BJ (cell line): ENCODE data around the gene STK32C. TPM values are rescaled to one million over a fixed set of nuclear protein-coding genes. Genes with fewer than 3 reads are reported as not detected.

Experiments used
- CTCF ChIA-PET: fragments of 350-600 bp; formaldehyde crosslinking; extraction: SDS; loops from one replicate; lab custom pipeline; 2021; ENCODE audit warnings: antibody characterized with exemption, inconsistent platforms; lab: Yijun Ruan, JAX
- POLR2A ChIA-PET: fragments of 300-600 bp; sonication (Branson Sonifier 250); formaldehyde crosslinking; extraction: SDS; loops from one replicate; lab custom pipeline; 2021; ENCODE audit warnings: antibody characterized with exemption; lab: Charles Lee
- DNase-seq: peaks from one replicate; pipeline ENCODE4 v3.0.0-alpha.2; 2011; ENCODE audit warnings: low read depth
- H3K27me3 ChIP-seq: 2 replicates; pipeline ENCODE4 v1.6.0; 2011; ENCODE audit warnings: low read length; ENCODE audit not compliant: control insufficient read depth, insufficient read depth
- H3K36me3 ChIP-seq: 2 replicates; pipeline ENCODE4 v1.5.1; 2011; ENCODE audit warnings: low read length; ENCODE audit not compliant: control insufficient read depth, insufficient read depth
- H3K4me3 ChIP-seq: 2 replicates; pipeline ENCODE4 v1.5.1; 2011; ENCODE audit warnings: low read depth, mild to moderate bottlenecking, control low read depth, low read length
- polyA minus RNA-seq: library from RNA; depleted of rRNA, polyadenylated mRNA; stranded (reverse); fragments of >200 nt; gene quantifications from 2 replicates; pipeline ENCODE4 v1.2.3, GENCODE V29; 2011; rRNA and poly(A)+ RNA removed
- polyA plus RNA-seq: library from polyadenylated mRNA; depleted of rRNA; stranded (reverse); fragments of >200 nt; gene quantifications from 2 replicates; pipeline ENCODE4 v1.2.3, GENCODE V29; 2011; rRNA removed
- TF ChIP-seq, protein P1 (sequence below): IDR thresholded peaks from 2 replicates; pipeline ENCODE4 v1.5.1; 2011; ENCODE audit warnings: low read depth, mild to moderate bottlenecking, control low read depth, inconsistent platforms, low read length, moderate library complexity; ENCODE audit not compliant: insufficient read depth

STK32C gene
- polyA plus RNA-seq (8.4 and 12.1 TPM in 2 replicates), polyA minus RNA-seq (5.6 and 7.7 TPM in 2 replicates)

DNA sequence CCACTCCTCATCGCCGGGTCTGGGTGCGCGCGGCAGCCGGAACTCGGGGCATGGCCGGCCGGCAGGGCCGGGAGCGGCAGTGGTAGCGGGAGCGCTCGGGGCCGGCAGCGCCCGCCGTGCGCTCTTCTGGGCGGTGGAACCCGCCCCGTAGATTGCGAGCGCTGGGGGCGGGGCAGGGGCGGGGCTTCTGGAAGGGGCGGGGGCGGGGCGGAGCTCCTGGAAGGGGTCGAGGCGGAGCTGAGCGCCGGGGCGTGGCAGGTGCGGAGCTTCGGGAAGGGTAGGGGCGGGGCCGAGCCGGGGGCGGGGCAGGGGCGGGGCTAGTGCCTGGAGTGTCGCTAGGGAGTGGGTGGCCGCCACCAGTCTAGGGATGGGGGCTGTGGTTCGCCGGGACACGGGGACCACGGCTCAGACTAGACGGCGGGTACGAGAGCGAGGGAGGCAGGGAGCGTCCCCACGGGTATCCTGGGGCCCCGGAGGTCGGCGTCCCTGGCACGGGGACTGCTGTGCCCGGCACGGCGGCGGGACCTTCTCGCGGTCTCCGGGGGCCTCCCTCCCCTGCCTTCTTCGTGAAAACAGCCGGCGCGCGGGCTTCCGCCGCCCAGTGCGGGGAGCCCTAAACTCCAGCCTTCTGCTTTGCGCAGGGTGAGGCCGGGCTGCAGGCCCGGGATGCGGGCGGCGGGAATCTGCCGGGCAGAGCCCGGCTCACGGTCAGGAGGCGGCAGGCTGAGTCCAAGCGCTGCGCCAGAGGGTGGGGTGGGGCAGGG is at the start of gene STK32C:
STK32C (minus strand) TSS at position 128 of the 764 bp plus-strand sequence; CDS start at position 11, 117 bp downstream.
- CTCF ChIA-PET: no interaction called here
- Histone ChIP-seq H3K27me3 (peaks cover 2% of the 10 kb centered on the region; the same call in 1 of the 2 replicates), H3K36me3 (no peaks in the 10 kb centered on the region), H3K4me3 (peak within 1 kb of the TSS; percentile 80)
- POLR2A ChIA-PET: interaction anchor here (0.6 to 1.0 kb wide), 2 partner anchors 10 to 12 kb away, joined by 3 read pairs; no protein-coding TSS in a partner anchor
- TF ChIP-seq, protein P1, sequence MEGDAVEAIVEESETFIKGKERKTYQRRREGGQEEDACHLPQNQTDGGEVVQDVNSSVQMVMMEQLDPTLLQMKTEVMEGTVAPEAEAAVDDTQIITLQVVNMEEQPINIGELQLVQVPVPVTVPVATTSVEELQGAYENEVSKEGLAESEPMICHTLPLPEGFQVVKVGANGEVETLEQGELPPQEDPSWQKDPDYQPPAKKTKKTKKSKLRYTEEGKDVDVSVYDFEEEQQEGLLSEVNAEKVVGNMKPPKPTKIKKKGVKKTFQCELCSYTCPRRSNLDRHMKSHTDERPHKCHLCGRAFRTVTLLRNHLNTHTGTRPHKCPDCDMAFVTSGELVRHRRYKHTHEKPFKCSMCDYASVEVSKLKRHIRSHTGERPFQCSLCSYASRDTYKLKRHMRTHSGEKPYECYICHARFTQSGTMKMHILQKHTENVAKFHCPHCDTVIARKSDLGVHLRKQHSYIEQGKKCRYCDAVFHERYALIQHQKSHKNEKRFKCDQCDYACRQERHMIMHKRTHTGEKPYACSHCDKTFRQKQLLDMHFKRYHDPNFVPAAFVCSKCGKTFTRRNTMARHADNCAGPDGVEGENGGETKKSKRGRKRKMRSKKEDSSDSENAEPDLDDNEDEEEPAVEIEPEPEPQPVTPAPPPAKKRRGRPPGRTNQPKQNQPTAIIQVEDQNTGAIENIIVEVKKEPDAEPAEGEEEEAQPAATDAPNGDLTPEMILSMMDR: no peak
- DNase-seq: no peak

DNA sequence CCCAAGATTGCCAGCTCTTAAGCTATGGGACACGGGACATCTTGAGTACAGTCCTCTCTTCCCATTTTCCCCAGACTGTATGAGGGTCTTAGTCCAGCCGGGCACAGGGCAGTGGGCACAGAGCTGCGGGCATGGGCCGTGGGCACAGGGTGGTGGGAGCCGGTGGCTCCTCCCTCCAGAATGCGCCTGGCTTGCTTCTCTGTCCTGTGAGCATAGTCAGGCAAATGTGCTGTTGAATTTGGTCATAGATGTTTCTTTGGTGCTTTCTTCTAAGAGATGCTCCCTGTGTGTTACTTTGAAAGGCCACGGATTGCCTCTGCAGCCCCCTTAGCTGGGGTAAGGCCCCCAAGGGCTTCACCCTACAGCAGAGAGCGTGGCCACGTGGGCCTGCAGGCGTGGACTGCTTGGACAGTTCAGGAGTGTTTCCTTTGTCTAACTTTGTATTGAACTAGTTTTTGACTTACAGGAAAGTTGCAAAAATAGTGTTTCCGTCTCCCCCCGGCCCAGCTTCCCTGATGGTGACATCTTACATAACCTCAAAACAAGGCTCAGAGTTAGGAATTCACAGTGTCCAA is 49.0 kb upstream of the STK32C start:
- ChIA-PET CTCF (interaction anchor here (0.7 to 1.7 kb wide), 5 partner anchors 31 to 134 kb away, joined by 3 to 7 read pairs (median 3); no protein-coding TSS in a partner anchor), POLR2A (no interaction called here)
- Histone ChIP-seq H3K36me3 (peaks cover 6% of the 10 kb centered on the region), H3K27me3 (no peaks in the 10 kb centered on the region), H3K4me3 (no peak overlapping the region)
- TF ChIP-seq, protein P1: no peak
- DNase-seq: no peak

DNA sequence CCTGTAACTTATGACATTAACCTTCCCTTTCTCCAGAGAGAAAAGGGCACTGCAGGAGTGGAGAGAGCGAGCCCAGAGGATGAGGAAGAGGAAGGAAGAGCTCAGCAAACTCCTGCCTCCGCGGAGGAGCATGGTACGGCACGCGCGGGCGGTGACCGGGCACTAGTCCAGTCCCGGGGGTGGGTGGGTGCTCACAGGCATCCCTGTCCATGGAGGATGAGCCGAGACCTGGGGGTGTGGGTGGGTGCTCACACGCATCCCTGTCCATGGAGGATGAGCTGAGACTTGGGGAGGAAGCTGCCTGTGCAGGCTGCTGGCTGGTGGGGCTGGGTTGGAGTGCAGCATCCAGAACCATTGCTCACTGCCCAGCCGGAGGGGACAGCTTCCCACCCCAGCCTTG is 48.0 kb upstream of the STK32C start:
- TF ChIP-seq, protein P1: no peak
- H3K4me3 ChIP-seq: no peak overlapping the region
- H3K27me3 ChIP-seq: no peaks in the 10 kb centered on the region
- DNase-seq: no peak
- ChIA-PET CTCF (interaction anchor here (0.7 to 1.7 kb wide), 5 partner anchors 13 to 133 kb away, joined by 3 to 7 read pairs (median 3); no protein-coding TSS in a partner anchor), POLR2A (no interaction called here)
- peaks cover 4% of the 10 kb centered on the region for H3K36me3 ChIP-seq

DNA sequence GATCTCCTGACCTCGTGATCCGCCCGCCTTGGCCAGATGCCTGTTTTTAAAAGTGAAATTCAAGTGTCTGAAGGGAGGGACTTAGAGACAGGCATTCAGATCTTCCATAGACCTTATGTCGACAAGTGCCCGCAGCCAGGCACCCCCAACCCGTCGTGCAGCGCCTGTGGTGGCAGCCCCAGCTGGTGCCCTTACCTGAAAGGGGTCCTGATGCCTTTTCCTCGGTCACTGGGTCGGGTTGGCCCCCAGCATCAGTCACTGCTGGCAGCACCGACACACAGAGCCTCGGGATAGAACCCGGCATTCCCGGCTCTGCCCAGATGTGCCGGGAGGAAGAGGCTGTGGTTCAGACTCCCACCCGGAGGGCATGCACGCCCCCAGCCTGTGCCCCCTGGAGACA is 47.5 kb upstream of the STK32C start:
- CTCF ChIA-PET: interaction anchor here (1.3 to 1.7 kb wide), 4 partner anchors 12 to 133 kb away, joined by 3 to 7 read pairs (median 3); no protein-coding TSS in a partner anchor
- DNase-seq: no peak
- peaks cover 4% of the 10 kb centered on the region for H3K36me3 ChIP-seq
- POLR2A ChIA-PET: no interaction called here
- no peak overlapping the region for H3K4me3 ChIP-seq
- no peaks in the 10 kb centered on the region for H3K27me3 ChIP-seq
- TF ChIP-seq, protein P1: no peak
